Thoracic aorta (tissue), 2 donors: ENCODE data around the gene POU2F1. TPM values are rescaled to one million over a fixed set of nuclear protein-coding genes. Genes with fewer than 3 reads are reported as not detected.

Experiments
- ATAC-seq: fragments of 150-250 bp; one replicate; pipeline ENCODE4 v1.8.0; 2017; ENCODE audit warnings: low read depth; ENCODE audit not compliant: insufficient number of reproducible peaks, low FRiP score
- DNase-seq: peaks from one replicate; pipeline ENCODE4 v3.0.0-alpha.2; 2020; ENCODE audit warnings: low spot score
- H3K27ac ChIP-seq, 2 donors: fragments of 200-600 bp; sonication (generic); 1 replicate in 1 of 2; 2 replicates in 1 of 2; pipeline ENCODE4 v1.5.1; 2016; ENCODE audit warnings: mild to moderate bottlenecking in 2 of 2, moderate library complexity in 2 of 2
- H3K27me3 ChIP-seq: fragments of 200-600 bp; sonication (generic); replicated peaks from 2 replicates; pipeline ENCODE4 v1.6.0; 2016; ENCODE audit warnings: mild to moderate bottlenecking; ENCODE audit not compliant: insufficient read depth
- H3K36me3 ChIP-seq: fragments of 200-600 bp; sonication (generic); one replicate; pipeline ENCODE4 v1.5.1; 2016
- H3K4me1 ChIP-seq, 2 donors: fragments of 200-600 bp; sonication (generic); 1 replicate in 1 of 2; 2 replicates in 1 of 2; pipeline versions ENCODE4 v1.5.1 to v1.6.0; 2016; ENCODE audit warnings: low read depth in 2 of 2, mild to moderate bottlenecking in 1 of 2; ENCODE audit not compliant: control insufficient read depth in 1 of 2
- H3K4me3 ChIP-seq: fragments of 200-600 bp; sonication (generic); 2 replicates; pipeline ENCODE4 v1.5.1; 2016; ENCODE audit warnings: mild to moderate bottlenecking
- H3K9me3 ChIP-seq: fragments of 200-600 bp; sonication (generic); 2 replicates; pipeline ENCODE4 v1.5.1; 2016
- total RNA-seq, 2 donors: library from RNA; depleted of rRNA; stranded (reverse); fragments of >200 nt; gene quantifications; one replicate each; pipeline versions ENCODE4 v1.1.0 to v1.2.3, GENCODE V29; 2016
- TF ChIP-seq, protein P1 (sequence below): fragments of 200-600 bp; sonication (generic); IDR thresholded peaks from one replicate; pipeline ENCODE4 v1.5.1; 2019; ENCODE audit warnings: antibody characterized with exemption

POU2F1 gene
- total RNA-seq, 2 donors from 2014 or later: 15.3 to 25.5 TPM

DNA sequence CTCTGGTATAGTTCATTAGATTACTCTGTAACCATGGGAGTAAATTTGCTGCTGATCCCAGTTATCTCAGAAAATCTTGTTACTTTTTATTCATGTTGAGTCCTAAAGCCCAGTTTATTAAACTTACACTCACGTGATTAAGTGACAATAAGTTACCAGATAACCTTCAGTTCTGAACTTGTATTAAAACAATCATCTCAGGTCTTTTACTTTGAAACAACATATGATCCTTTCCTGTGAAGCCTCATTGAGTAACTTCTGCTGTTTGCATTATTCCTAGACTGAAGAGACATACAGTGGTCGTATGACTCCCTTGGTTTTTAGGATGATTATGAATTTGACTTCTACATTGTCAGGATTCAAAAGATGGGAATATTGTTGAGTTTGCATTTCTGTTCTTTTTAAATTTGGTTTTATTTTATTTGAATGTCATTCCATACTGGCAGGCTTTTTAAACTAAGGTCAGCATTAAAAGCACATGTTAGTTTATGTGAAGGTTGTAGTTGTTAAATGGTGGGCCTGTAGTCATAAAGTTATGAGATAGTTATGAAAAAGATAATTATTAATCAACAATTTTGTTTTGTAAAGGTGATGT lies 179.8 kb downstream of the POU2F1 start:
- no peaks in the 10 kb centered on the region for H3K9me3 ChIP-seq
- TF ChIP-seq, protein P1, sequence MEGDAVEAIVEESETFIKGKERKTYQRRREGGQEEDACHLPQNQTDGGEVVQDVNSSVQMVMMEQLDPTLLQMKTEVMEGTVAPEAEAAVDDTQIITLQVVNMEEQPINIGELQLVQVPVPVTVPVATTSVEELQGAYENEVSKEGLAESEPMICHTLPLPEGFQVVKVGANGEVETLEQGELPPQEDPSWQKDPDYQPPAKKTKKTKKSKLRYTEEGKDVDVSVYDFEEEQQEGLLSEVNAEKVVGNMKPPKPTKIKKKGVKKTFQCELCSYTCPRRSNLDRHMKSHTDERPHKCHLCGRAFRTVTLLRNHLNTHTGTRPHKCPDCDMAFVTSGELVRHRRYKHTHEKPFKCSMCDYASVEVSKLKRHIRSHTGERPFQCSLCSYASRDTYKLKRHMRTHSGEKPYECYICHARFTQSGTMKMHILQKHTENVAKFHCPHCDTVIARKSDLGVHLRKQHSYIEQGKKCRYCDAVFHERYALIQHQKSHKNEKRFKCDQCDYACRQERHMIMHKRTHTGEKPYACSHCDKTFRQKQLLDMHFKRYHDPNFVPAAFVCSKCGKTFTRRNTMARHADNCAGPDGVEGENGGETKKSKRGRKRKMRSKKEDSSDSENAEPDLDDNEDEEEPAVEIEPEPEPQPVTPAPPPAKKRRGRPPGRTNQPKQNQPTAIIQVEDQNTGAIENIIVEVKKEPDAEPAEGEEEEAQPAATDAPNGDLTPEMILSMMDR: no peak
- no peak overlapping the region for H3K27ac ChIP-seq
- no peak for ATAC-seq
- peaks cover 17% of the 10 kb centered on the region for H3K36me3 ChIP-seq
- no peak for DNase-seq
- no peak overlapping the region for H3K4me3 ChIP-seq
- H3K27me3 ChIP-seq: no peaks in the 10 kb centered on the region
- no peaks in the 10 kb centered on the region for H3K4me1 ChIP-seq

DNA sequence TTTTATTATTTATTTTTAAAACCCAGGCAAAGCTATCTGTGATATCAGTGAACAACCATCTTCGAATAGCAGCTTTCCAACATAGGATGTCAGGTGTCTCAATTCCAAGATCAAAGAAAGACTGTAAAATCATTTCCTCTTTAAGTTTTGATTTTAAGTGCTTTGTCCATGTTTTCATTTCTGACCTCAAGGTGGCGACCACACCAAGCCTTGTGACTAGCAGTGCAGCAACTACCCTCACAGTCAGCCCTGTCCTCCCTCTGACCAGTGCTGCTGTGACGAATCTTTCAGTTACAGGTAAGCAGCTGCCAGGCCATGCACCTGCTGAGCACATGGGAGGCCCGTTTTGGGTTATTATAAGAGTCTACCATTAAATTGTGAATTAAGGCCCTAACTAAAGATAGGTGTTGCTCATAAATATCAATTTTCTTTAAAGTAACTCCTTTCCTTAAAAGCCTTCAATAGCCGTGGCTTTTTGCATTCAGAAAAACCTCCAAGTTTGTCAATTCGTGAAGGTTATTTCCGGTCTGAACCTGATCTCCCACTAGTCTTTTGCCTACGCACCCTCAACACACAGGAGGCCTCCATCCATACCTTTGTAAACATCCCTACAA lies 180.7 kb downstream of the POU2F1 start:
- Histone ChIP-seq H3K27me3 (no peaks in the 10 kb centered on the region), H3K4me3 (no peak overlapping the region), H3K9me3 (no peaks in the 10 kb centered on the region), H3K27ac (no peak overlapping the region), H3K36me3 (peaks cover 17% of the 10 kb centered on the region), H3K4me1 (no peaks in the 10 kb centered on the region)
- no peak for ATAC-seq
- TF ChIP-seq, protein P1: peak; percentile 31
- DNase-seq: no peak

DNA sequence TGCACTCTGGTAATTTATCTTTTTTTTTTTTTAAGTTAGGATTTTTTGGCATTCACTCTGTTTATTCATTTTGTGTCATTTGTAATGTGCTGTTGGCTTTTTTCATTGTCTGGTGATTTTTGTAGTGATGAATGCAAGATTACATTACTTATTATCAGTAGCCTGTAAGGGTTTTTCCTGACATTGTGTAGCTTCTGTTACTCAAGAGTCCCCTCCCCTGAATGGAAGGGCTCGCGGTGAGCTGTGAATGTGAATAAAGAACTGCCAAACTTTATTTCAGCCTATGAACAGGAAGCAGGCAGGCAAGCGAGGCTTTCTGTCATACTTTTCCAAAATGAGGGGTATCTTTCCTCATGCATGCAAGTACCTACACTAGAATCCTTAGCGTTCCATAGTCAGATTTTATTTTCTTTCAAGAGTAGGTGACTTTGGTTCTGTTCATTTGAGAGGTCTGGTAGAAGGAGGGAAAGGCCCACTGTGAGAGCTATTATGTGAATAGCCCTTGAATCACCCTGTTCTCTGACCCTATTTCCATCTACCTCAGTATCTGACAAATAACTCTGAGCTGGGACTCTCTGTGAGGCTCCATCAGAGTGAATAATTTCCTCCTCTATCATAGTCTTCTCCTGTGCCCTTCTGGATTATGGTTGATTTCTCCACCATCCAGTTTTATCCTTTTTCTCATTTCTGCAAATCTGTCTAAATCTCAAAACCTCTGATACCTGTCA lies 183.6 kb downstream of the POU2F1 start:
- TF ChIP-seq, protein P1: no peak
- Histone ChIP-seq H3K27me3 (no peaks in the 10 kb centered on the region), H3K36me3 (peaks cover 6% of the 10 kb centered on the region), H3K27ac (no peak overlapping the region), H3K9me3 (no peaks in the 10 kb centered on the region), H3K4me3 (no peak overlapping the region), H3K4me1 (no peaks in the 10 kb centered on the region)
- no peak for DNase-seq
- no peak for ATAC-seq

DNA sequence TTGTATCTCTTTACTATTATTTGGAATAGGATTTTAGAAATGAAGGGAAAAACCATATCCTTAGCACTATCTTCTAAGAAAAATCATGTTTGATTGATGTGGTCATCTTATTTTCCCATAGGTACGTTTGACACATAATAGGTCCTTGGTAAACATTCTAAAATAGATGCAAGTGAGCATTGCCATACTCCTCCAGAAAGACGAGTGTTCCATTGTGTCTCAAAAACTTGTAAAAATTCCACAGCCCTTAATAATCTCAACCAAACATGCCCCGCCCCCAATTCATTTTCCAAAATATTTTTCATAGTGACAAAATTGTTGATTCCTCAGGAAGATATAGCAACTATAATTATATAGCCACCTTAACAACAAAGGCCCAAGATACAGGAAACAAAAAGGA lies 184.2 kb downstream of the POU2F1 start:
- TF ChIP-seq, protein P1: no peak
- no peak overlapping the region for H3K4me3 ChIP-seq
- H3K36me3 ChIP-seq: peaks cover 6% of the 10 kb centered on the region
- no peak overlapping the region for H3K27ac ChIP-seq
- no peaks in the 10 kb centered on the region for H3K9me3 ChIP-seq
- DNase-seq (no peak), ATAC-seq (no peak)
- no peaks in the 10 kb centered on the region for H3K27me3 ChIP-seq
- no peaks in the 10 kb centered on the region for H3K4me1 ChIP-seq

DNA sequence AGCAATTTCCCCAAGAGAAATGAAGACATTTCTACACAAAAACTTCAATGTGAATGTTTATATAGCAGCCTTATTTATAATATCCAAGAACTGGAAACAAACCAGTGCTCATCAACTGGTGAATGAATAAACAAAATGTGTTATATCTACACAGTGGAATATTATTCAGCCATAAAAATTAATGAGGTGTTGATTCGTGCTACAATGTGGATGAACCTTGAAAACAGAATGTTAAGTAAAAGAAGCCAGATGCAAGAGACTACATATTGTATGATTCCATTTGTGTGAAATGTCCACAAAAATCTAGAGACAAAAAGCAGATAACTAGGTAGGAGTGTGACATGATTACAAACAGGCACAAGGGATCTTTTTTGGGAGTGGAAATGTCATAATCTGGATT lies 187.7 kb downstream of the POU2F1 start:
- no peaks in the 10 kb centered on the region for H3K9me3 ChIP-seq
- TF ChIP-seq, protein P1: no peak
- H3K27me3 ChIP-seq: no peaks in the 10 kb centered on the region
- DNase-seq (no peak), ATAC-seq (no peak)
- no peaks in the 10 kb centered on the region for H3K4me1 ChIP-seq
- no peak overlapping the region for H3K27ac ChIP-seq
- no peak overlapping the region for H3K4me3 ChIP-seq
- peaks cover 17% of the 10 kb centered on the region for H3K36me3 ChIP-seq
